Esophagus squamous epithelium (tissue), 5 donors: ENCODE measurements around the gene SOX10. TPM values are rescaled to one million over a fixed set of nuclear protein-coding genes. Genes with fewer than 3 reads are reported as not detected.

Experiments
- DNase-seq: peaks from one replicate; lab custom pipeline; 2025; lab: John Stamatoyannopoulos, UW
- H3K27ac ChIP-seq, 4 donors: fragments of 200-600 bp; sonication (generic); one replicate each; pipeline ENCODE4 v1.5.1; 2016 to 2019; ENCODE audit warnings: mild to moderate bottlenecking in 1 of 4
- H3K27me3 ChIP-seq, 4 donors: fragments of 200-600 bp; sonication (generic); 1 replicate in 3 of 4; 2 replicates in 1 of 4; pipeline versions ENCODE4 v1.5.1 to v1.6.0; 2017 to 2021; ENCODE audit warnings: antibody characterized with exemption in 1 of 4
- H3K36me3 ChIP-seq, 3 donors: fragments of 200-600 bp; sonication (generic); one replicate each; pipeline ENCODE4 v1.5.1; 2016 to 2019
- H3K4me1 ChIP-seq, 3 donors: fragments of 200-600 bp; sonication (generic); one replicate each; pipeline ENCODE4 v1.5.1; 2017 to 2019
- H3K4me3 ChIP-seq, 4 donors: fragments of 200-600 bp; sonication (generic); 1 replicate in 3 of 4; 2 replicates in 1 of 4; pipeline ENCODE4 v1.5.1; 2016 to 2019; ENCODE audit warnings: mild to moderate bottlenecking in 2 of 4, moderate library complexity in 1 of 4
- H3K9me3 ChIP-seq, 3 donors: fragments of 200-600 bp; sonication (generic); one replicate each; pipeline ENCODE4 v1.5.1; 2016 to 2019
- CTCF ChIP-seq, 6 experiments: fragments of 450-650 bp in 4 of 6; fragments of 200-600 bp in 2 of 6; sonication (generic) in 2 of 6; IDR thresholded peaks; one replicate each; pipeline ENCODE4 v1.5.1; 2016 to 2019; ENCODE audit warnings: antibody characterized with exemption in 6 of 6, mild to moderate bottlenecking in 4 of 6, moderate library complexity in 4 of 6
- POLR2A ChIP-seq, 4 donors: fragments of 450-650 bp; IDR thresholded peaks; one replicate each; pipeline ENCODE4 v1.6.1; 2017; ENCODE audit warnings: antibody characterized with exemption in 4 of 4, mild to moderate bottlenecking in 4 of 4, moderate library complexity in 3 of 4
- WGBS, 2 donors: methylation state at CpG; one replicate each; pipeline ENCODE4 v1.1.5; 2018; 5-methylcytosine and 5-hydroxymethylcytosine counted together
- intact Hi-C: fragments of 100-400 bp; cut with DNase I; formaldehyde crosslinking; loops from one replicate; pipeline ENCODE4 v1.15.0; 2022
- total RNA-seq, 4 donors: library from RNA; depleted of rRNA; stranded (reverse); fragments of >200 nt; gene quantifications; one replicate each; pipeline ENCODE4 v1.1.0, GENCODE V29; 2016
- donor health status: DM: yes; HTN: yes; CAD: no.

SOX10 gene
- total RNA-seq, 4 donors from 2014 or later = 0.44 to 1.7 (median 1.5) TPM; not detected in 1

- H3K27me3 ChIP-seq = no peaks in the 10 kb centered on the region
- WGBS, 2 donors = 76 to 94% methylated on average over 7 to 15 of the region's 19 CpGs
- no peak overlapping the region for H3K4me3 ChIP-seq
- H3K4me1 ChIP-seq = peaks cover 22 to 34% (median 29%) of the 10 kb centered on the region in 3 donors
- TF ChIP-seq CTCF (IDR thresholded peaks at IDR 0.05) (no peak), POLR2A (IDR thresholded peaks at IDR 0.05) (no peak)
- intact Hi-C loops = no loop called here
- no peak overlapping the region for H3K27ac ChIP-seq
- no peaks in the 10 kb centered on the region for H3K9me3 ChIP-seq
- H3K36me3 ChIP-seq = no peaks in the 10 kb centered on the region
- no peak for DNase-seq
Measured at GRCh38 chr22:38018938-38019827, 34.8 kb upstream of the SOX10 start.

GRCh38 chr22:38017939-38018885 is 33.9 kb upstream of the SOX10 start:
- H3K9me3 ChIP-seq = no peaks in the 10 kb centered on the region
- H3K4me1 ChIP-seq = peaks cover 22 to 34% (median 29%) of the 10 kb centered on the region in 3 donors
- DNase-seq = no peak
- TF ChIP-seq CTCF (IDR thresholded peaks at IDR 0.05) (no peak), POLR2A (IDR thresholded peaks at IDR 0.05) (no peak)
- intact Hi-C loops = no loop called here
- no peaks in the 10 kb centered on the region for H3K27me3 ChIP-seq
- H3K36me3 ChIP-seq = no peaks in the 10 kb centered on the region
- peak overlapping the region in 2 of 4 donors; percentile 73 to 78 for H3K27ac ChIP-seq
- 86 to 90% methylated on average over 9 to 11 of the region's 12 CpGs for WGBS, 2 donors
- H3K4me3 ChIP-seq = no peak overlapping the region

GRCh38 chr22:38017272-38017920 is 33.0 kb upstream of the SOX10 start:
- intact Hi-C loops = no loop called here

More at GRCh38 chr22:38017272-38017920, 33.0 kb upstream of the SOX10 start:
- no peak for TF ChIP-seq POLR2A (IDR thresholded peaks at IDR 0.05)
- TF ChIP-seq CTCF (IDR thresholded peaks at IDR 0.05) = no peak
- H3K4me3 ChIP-seq = no peak overlapping the region
- no peak for DNase-seq
- no peaks in the 10 kb centered on the region for H3K9me3 ChIP-seq
- no peaks in the 10 kb centered on the region for H3K36me3 ChIP-seq
- WGBS, 2 donors = 29 to 35% methylated on average over 4 to 5 of the region's 7 CpGs
- peak overlapping the region; percentile 61 to 83 (median 76) for H3K27ac ChIP-seq
- no peaks in the 10 kb centered on the region for H3K27me3 ChIP-seq
- H3K4me1 ChIP-seq = peaks cover 22 to 34% (median 29%) of the 10 kb centered on the region in 3 donors
